K562 (cell line): ENCODE measurements around the gene PIGV. TPM values are rescaled to one million over a fixed set of nuclear protein-coding genes. Genes with fewer than 3 reads are reported as not detected.
A peak's percentile ranks its signal among the peaks of the same experiment; 100 is the strongest.

ENCODE experiments used
- ETV1 ChIP-seq: fragments of 450-650 bp; conservative IDR thresholded peaks from 2 replicates; pipeline ENCODE4 v1.6.1; 2016; ENCODE audit warnings: missing genetic modification characterization, control low read depth, low read depth, missing compliant biosample characterization
- HNRNPUL1 ChIP-seq: fragments of 200-400 bp; formaldehyde crosslinking; IDR thresholded peaks from 2 replicates; pipeline ENCODE4 v1.6.1; 2017; ENCODE audit warnings: low read length
- POLR2H ChIP-seq: IDR thresholded peaks from 2 replicates; pipeline ENCODE4 v1.6.1; 2016; ENCODE audit warnings: missing genetic modification characterization, low read depth, mild to moderate bottlenecking, control low read depth, missing compliant biosample characterization, moderate library complexity
- SMAD4 ChIP-seq: fragments of 250-450 bp; sonication (Bioruptor Pico); conservative IDR thresholded peaks from 2 replicates; pipeline ENCODE4 v1.8.0; 2021; ENCODE audit warnings: inconsistent platforms, mild to moderate bottlenecking, moderate library complexity
- TBL1XR1 ChIP-seq, 2 experiments: IDR thresholded peaks; 2 replicates each; pipeline ENCODE4 v1.6.1; 2012; ENCODE audit warnings: improper control_type of control experiment in 2 of 2, low read length in 2 of 2, mild to moderate bottlenecking in 1 of 2
- ZKSCAN8 ChIP-seq: fragments of 200-800 bp; sonication (Bioruptor generic); IDR thresholded peaks from 2 replicates; pipeline ENCODE4 v1.6.1; 2016; ENCODE audit warnings: missing genetic modification characterization, missing compliant biosample characterization
- ZNF274 ChIP-seq: IDR thresholded peaks from 2 replicates; pipeline ENCODE4 v1.6.1; 2011; ENCODE audit warnings: low read depth, mild to moderate bottlenecking, low read length, moderate library complexity, borderline replicate concordance
- polyA plus RNA-seq, 8 experiments: library from polyadenylated mRNA; depleted of rRNA in 4 of 8; stranded (reverse) in 5 of 8; unstranded in 3 of 8; fragments of >200 nt; fragmentation: Nextera tagmentation in 2 of 8; fragmentation: Illumina TruSeq in 1 of 8; extraction: Ambion mirVana in 2 of 8; extraction: Trizol in 1 of 8; gene quantifications; 2 replicates each; pipeline versions ENCODE4 v1.2.1 to v1.2.3, GENCODE V29; 2011 to 2014; ENCODE audit warnings: inconsistent platforms in 1 of 8, missing spikeins in 1 of 8
- total RNA-seq, 7 experiments: library from RNA; depleted of rRNA in 6 of 7; stranded (reverse); fragments of >200 nt in 6 of 7; fragmentation: Illumina TruSeq in 2 of 7; extraction: Trizol in 2 of 7; gene quantifications; 2 replicates each; pipeline versions ENCODE4 v1.2.1 to v1.2.3, GENCODE V29; 2011 to 2021; ENCODE audit warnings: low replicate concordance in 1 of 7
- TF ChIP-seq, protein P1 (sequence below): fragments of 250-450 bp; sonication (Bioruptor Pico); IDR thresholded peaks from 2 replicates; pipeline ENCODE4 v1.4.0; 2020; ENCODE audit warnings: mild to moderate bottlenecking
- TF ChIP-seq, protein P2 (sequence below), 2 experiments: fragments of 250-450 bp in 1 of 2; fragments of 450-650 bp in 1 of 2; sonication (Bioruptor Pico) in 1 of 2; IDR thresholded peaks; 2 replicates each; pipeline versions ENCODE4 v1.6.1 to v1.8.0; 2016 to 2021; ENCODE audit warnings: mild to moderate bottlenecking in 2 of 2, moderate library complexity in 2 of 2, missing compliant biosample characterization in 1 of 2, missing genetic modification characterization in 1 of 2
- TF ChIP-seq, protein P3 (sequence below): fragments of 450-650 bp; IDR thresholded peaks from 2 replicates; pipeline ENCODE4 v1.6.1; 2017; ENCODE audit warnings: antibody characterized with exemption, mild to moderate bottlenecking
- TF ChIP-seq, protein P4 (sequence below): sonication (generic); formaldehyde crosslinking; IDR thresholded peaks from 2 replicates; pipeline ENCODE4 v1.8.0; 2022; ENCODE audit warnings: missing genetic modification reagents, mild to moderate bottlenecking, borderline replicate concordance
- TF ChIP-seq, protein P5 (sequence below): fragments of 200-800 bp; sonication (Bioruptor generic); IDR thresholded peaks from 2 replicates; pipeline ENCODE4 v1.6.1; 2017; ENCODE audit warnings: missing genetic modification characterization, missing compliant biosample characterization
- TF ChIP-seq, protein P6 (sequence below): fragments of 450-650 bp; formaldehyde crosslinking; IDR thresholded peaks from 2 replicates; pipeline ENCODE4 v1.4.0; 2022; ENCODE audit warnings: mild to moderate bottlenecking, moderate library complexity

PIGV gene
- total and polyA plus RNA-seq, 9 of the 15 experiments (the other 6 are each of a cell fraction or from before 2014, with no cell fraction given) = 8.4 to 21.8 (median 11.7) TPM

DNA sequence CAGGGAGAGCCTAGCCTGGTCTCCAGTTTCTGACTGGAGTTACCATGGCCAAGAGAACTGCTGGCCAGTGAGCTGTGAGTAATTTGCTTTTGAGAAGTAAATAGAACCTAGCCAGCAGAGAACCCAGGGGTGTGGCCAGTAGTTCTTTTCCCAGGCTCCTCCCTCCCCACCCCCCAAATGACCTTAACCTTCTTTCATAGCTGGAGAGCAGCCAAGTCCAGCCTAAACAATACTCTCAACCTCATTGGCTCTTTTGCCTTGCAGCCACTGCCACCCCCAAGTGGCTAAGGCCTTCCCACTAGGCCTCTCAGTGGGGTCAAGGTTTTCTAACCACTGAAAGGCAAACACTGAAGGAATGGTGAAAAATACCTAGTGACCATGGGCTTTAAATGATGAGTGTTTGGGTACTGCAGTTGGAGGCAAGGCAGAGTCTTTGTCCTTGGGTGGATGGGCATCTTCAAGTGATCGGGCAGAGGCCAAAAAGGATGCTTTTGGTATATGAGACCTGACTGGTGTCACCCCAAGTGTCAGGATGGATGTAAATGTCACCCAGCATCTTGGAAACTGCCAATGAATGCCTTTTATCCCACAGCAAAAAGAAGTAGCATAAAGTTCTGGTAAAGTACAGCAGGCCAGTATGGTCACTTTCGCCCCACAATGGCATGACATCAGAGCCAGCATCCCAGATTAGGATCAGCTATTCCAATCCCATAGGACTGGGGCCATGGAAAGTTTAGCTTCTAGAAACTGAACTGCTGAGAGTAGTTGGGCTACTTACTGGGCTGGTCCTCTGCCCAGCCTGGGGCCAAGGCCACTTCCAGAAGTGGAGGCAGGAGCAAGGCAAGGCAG is 3.5 kb upstream of the PIGV start (continued):
- TF ChIP-seq, protein P1, sequence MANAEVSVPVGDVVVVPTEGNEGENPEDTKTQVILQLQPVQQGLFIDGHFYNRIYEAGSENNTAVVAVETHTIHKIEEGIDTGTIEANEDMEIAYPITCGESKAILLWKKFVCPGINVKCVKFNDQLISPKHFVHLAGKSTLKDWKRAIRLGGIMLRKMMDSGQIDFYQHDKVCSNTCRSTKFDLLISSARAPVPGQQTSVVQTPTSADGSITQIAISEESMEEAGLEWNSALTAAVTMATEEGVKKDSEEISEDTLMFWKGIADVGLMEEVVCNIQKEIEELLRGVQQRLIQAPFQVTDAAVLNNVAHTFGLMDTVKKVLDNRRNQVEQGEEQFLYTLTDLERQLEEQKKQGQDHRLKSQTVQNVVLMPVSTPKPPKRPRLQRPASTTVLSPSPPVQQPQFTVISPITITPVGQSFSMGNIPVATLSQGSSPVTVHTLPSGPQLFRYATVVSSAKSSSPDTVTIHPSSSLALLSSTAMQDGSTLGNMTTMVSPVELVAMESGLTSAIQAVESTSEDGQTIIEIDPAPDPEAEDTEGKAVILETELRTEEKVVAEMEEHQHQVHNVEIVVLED (CRISPR knock-in tag) = no peak
- TF ChIP-seq SMAD4 (0 out of 2 replicates have a peak, but pooled peaks have one; percentile 27), ETV1 (tag) (no peak), TBL1XR1 (IDR thresholded peaks at IDR 0.05; ENCODE audit: low read length in 2 of 2) (peak; percentile 45 to 74; a peak in 1 of 4 replicates), POLR2H (tag) (no peak; the same call in 1 of the 2 replicates), HNRNPUL1 (no peak), ZKSCAN8 (no peak), ZNF274 (no peak)
- TF ChIP-seq, protein P2, sequence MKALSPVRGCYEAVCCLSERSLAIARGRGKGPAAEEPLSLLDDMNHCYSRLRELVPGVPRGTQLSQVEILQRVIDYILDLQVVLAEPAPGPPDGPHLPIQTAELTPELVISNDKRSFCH (CRISPR knock-in tag; IDR thresholded peaks at IDR 0.05) = no peak
- TF ChIP-seq, protein P2 (tag; IDR thresholded peaks at IDR 0.05) = no peak; the same call in 1 of the 2 replicates
- TF ChIP-seq, protein P3, sequence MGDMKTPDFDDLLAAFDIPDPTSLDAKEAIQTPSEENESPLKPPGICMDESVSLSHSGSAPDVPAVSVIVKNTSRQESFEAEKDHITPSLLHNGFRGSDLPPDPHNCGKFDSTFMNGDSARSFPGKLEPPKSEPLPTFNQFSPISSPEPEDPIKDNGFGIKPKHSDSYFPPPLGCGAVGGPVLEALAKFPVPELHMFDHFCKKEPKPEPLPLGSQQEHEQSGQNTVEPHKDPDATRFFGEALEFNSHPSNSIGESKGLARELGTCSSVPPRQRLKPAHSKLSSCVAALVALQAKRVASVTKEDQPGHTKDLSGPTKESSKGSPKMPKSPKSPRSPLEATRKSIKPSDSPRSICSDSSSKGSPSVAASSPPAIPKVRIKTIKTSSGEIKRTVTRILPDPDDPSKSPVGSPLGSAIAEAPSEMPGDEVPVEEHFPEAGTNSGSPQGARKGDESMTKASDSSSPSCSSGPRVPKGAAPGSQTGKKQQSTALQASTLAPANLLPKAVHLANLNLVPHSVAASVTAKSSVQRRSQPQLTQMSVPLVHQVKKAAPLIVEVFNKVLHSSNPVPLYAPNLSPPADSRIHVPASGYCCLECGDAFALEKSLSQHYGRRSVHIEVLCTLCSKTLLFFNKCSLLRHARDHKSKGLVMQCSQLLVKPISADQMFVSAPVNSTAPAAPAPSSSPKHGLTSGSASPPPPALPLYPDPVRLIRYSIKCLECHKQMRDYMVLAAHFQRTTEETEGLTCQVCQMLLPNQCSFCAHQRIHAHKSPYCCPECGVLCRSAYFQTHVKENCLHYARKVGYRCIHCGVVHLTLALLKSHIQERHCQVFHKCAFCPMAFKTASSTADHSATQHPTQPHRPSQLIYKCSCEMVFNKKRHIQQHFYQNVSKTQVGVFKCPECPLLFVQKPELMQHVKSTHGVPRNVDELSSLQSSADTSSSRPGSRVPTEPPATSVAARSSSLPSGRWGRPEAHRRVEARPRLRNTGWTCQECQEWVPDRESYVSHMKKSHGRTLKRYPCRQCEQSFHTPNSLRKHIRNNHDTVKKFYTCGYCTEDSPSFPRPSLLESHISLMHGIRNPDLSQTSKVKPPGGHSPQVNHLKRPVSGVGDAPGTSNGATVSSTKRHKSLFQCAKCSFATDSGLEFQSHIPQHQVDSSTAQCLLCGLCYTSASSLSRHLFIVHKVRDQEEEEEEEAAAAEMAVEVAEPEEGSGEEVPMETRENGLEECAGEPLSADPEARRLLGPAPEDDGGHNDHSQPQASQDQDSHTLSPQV = peak; percentile 44; the same call in 1 of the 2 replicates
- TF ChIP-seq, protein P4, sequence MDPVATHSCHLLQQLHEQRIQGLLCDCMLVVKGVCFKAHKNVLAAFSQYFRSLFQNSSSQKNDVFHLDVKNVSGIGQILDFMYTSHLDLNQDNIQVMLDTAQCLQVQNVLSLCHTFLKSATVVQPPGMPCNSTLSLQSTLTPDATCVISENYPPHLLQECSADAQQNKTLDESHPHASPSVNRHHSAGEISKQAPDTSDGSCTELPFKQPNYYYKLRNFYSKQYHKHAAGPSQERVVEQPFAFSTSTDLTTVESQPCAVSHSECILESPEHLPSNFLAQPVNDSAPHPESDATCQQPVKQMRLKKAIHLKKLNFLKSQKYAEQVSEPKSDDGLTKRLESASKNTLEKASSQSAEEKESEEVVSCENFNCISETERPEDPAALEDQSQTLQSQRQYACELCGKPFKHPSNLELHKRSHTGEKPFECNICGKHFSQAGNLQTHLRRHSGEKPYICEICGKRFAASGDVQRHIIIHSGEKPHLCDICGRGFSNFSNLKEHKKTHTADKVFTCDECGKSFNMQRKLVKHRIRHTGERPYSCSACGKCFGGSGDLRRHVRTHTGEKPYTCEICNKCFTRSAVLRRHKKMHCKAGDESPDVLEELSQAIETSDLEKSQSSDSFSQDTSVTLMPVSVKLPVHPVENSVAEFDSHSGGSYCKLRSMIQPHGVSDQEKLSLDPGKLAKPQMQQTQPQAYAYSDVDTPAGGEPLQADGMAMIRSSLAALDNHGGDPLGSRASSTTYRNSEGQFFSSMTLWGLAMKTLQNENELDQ (CRISPR knock-in tag) = no peak
- TF ChIP-seq, protein P5, sequence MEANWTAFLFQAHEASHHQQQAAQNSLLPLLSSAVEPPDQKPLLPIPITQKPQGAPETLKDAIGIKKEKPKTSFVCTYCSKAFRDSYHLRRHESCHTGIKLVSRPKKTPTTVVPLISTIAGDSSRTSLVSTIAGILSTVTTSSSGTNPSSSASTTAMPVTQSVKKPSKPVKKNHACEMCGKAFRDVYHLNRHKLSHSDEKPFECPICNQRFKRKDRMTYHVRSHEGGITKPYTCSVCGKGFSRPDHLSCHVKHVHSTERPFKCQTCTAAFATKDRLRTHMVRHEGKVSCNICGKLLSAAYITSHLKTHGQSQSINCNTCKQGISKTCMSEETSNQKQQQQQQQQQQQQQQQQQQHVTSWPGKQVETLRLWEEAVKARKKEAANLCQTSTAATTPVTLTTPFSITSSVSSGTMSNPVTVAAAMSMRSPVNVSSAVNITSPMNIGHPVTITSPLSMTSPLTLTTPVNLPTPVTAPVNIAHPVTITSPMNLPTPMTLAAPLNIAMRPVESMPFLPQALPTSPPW = peak; percentile 81
- TF ChIP-seq, protein P6, sequence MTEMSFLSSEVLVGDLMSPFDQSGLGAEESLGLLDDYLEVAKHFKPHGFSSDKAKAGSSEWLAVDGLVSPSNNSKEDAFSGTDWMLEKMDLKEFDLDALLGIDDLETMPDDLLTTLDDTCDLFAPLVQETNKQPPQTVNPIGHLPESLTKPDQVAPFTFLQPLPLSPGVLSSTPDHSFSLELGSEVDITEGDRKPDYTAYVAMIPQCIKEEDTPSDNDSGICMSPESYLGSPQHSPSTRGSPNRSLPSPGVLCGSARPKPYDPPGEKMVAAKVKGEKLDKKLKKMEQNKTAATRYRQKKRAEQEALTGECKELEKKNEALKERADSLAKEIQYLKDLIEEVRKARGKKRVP (CRISPR knock-in tag) = peak; percentile 19; the same call in 1 of the 2 replicates
